ENCODE data around the gene BTBD16.

DNA sequence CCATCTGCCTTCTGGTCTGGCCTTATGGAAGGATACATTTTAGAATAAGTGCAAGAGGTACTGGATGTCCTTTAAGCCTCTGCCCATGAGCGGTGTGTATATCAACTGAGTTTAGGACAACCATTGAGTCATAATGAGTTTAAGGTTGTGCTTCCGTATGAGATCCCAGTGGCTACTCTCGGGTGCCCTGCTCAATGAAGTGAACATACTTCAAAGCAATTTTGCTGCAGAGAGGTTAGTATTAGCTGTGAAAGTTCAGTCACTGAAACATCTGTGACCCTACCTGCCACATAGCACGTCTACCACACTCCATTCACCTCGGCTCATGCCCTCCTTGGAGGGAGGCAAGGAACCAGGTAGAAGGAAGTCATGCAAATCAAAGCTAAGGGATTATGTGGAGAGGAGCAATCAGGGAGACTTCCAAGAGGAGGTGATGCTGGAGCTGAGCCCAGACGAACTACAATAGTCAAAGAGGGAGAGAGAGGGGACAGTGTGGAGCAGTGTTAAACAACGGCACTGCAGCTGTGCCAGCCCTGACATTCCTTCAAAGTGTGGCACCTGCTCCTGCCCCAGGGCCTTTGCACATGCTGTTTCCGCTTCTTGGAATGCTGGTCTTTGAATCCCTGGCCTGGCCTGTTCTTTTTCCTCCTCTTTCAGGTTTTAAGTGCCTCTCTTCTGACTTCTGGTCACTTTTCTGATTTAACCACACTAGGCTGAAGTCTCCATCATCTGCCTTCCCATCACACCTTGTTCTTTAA is 25.4 kb downstream of the BTBD16 start:
- TF ChIP-seq, protein P1, sequence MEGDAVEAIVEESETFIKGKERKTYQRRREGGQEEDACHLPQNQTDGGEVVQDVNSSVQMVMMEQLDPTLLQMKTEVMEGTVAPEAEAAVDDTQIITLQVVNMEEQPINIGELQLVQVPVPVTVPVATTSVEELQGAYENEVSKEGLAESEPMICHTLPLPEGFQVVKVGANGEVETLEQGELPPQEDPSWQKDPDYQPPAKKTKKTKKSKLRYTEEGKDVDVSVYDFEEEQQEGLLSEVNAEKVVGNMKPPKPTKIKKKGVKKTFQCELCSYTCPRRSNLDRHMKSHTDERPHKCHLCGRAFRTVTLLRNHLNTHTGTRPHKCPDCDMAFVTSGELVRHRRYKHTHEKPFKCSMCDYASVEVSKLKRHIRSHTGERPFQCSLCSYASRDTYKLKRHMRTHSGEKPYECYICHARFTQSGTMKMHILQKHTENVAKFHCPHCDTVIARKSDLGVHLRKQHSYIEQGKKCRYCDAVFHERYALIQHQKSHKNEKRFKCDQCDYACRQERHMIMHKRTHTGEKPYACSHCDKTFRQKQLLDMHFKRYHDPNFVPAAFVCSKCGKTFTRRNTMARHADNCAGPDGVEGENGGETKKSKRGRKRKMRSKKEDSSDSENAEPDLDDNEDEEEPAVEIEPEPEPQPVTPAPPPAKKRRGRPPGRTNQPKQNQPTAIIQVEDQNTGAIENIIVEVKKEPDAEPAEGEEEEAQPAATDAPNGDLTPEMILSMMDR (IDR thresholded peaks at IDR 0.05): no peak
- TF ChIP-seq POLR2A (IDR thresholded peaks at IDR 0.05): no peak
